H1 (cell line): Measurements from ENCODE around the gene PRKG2. TPM values are rescaled to one million over a fixed set of nuclear protein-coding genes. Genes with fewer than 3 reads are reported as not detected.

Experiments
- CTCF ChIA-PET: fragments of 300-600 bp; sonication (Branson Sonifier 250); formaldehyde crosslinking; loops from one replicate; lab custom pipeline; 2021; ENCODE audit not compliant: partially characterized antibody; lab: Charles Lee
- POLR2A ChIA-PET: fragments of 300-600 bp; sonication (Branson Sonifier 250); formaldehyde crosslinking; loops from one replicate; lab custom pipeline; 2021; ENCODE audit warnings: inconsistent platforms; ENCODE audit not compliant: partially characterized antibody; lab: Charles Lee
- DNase-seq, 2 experiments: peaks; one replicate each; pipeline versions ENCODE4 v3.0.0 to v3.0.0-alpha.2; 2010 to 2022; ENCODE audit warnings: low spot score in 2 of 2, low read depth in 1 of 2, mixed read lengths in 1 of 2
- FAIRE-seq: peaks from 2 replicates; lab custom pipeline; 2011; peaks lifted over from hg19 to GRCh38; lab: Jason Lieb, UNC
- H2AFZ ChIP-seq: 2 replicates; pipeline ENCODE4 v1.8.1; 2012; ENCODE audit warnings: low read length, inconsistent platforms
- H2AK5ac ChIP-seq: 2 replicates; pipeline ENCODE4 v1.6.1; 2013; ENCODE audit warnings: low read depth, low read length
- H2BK120ac ChIP-seq: replicated peaks from 2 replicates; pipeline ENCODE3; 2013; ENCODE audit warnings: low read depth, low read length, inconsistent platforms
- H2BK12ac ChIP-seq: 2 replicates; pipeline ENCODE4 v1.6.1; 2013; ENCODE audit warnings: low read depth, low read length
- H2BK15ac ChIP-seq: 2 replicates; pipeline ENCODE4 v1.6.1; 2013; ENCODE audit warnings: low read length
- H2BK20ac ChIP-seq: 2 replicates; pipeline ENCODE4 v1.6.1; 2013; ENCODE audit warnings: low read length
- H2BK5ac ChIP-seq: 2 replicates; pipeline ENCODE4 v1.6.1; 2013; ENCODE audit warnings: low read depth, low read length
- H3K14ac ChIP-seq: 2 replicates; pipeline ENCODE4 v1.6.1; 2013; ENCODE audit warnings: inconsistent platforms; ENCODE audit not compliant: insufficient read length
- H3K18ac ChIP-seq: 2 replicates; pipeline ENCODE4 v1.6.1; 2013; ENCODE audit warnings: low read length; ENCODE audit errors: extremely low read depth
- H3K23ac ChIP-seq: 2 replicates; pipeline ENCODE4 v1.6.1; 2013; ENCODE audit warnings: inconsistent platforms; ENCODE audit not compliant: insufficient read length
- H3K23me2 ChIP-seq: 2 replicates; pipeline ENCODE4 v1.6.1; 2013; ENCODE audit warnings: low read depth, low read length
- H3K27ac ChIP-seq: 2 replicates; pipeline ENCODE4 v1.6.1; 2011; ENCODE audit warnings: low read depth, low read length, inconsistent platforms
- H3K27me3 ChIP-seq, 4 experiments: replicated peaks in 1 of 4; 1 replicate in 1 of 4; 2 replicates in 3 of 4; pipeline versions ENCODE4 v1.6.1 to v1.8.1; 2011 to 2013; ENCODE audit warnings: low read length in 3 of 4, mild to moderate bottlenecking in 3 of 4, inconsistent platforms in 2 of 4, mixed read lengths in 2 of 4, moderate library complexity in 1 of 4; ENCODE audit not compliant: control insufficient read depth in 3 of 4, insufficient read depth in 3 of 4; ENCODE audit errors: extremely low read depth in 1 of 4
- H3K36me3 ChIP-seq, 4 experiments: 2 replicates each; pipeline versions ENCODE4 v1.6.1 to v1.8.1; 2011 to 2013; ENCODE audit warnings: mild to moderate bottlenecking in 4 of 4, low read length in 3 of 4, moderate library complexity in 2 of 4, control low read depth in 1 of 4, inconsistent platforms in 1 of 4; ENCODE audit not compliant: insufficient read depth in 4 of 4, control insufficient read depth in 2 of 4
- H3K4ac ChIP-seq: replicated peaks from 2 replicates; pipeline ENCODE3; 2013; ENCODE audit warnings: low read length, low read depth, mixed read lengths, inconsistent platforms; ENCODE audit not compliant: insufficient read length
- H3K4me1 ChIP-seq, 4 experiments: replicated peaks in 1 of 4; 1 replicate in 1 of 4; 2 replicates in 3 of 4; pipeline versions ENCODE4 v1.6.1 to v1.8.1; 2011 to 2013; ENCODE audit warnings: low read length in 3 of 4, inconsistent platforms in 2 of 4, mixed read lengths in 1 of 4; ENCODE audit not compliant: insufficient read depth in 4 of 4, control insufficient read depth in 3 of 4
- H3K4me2 ChIP-seq, 2 experiments: 2 replicates each; pipeline versions ENCODE4 v1.6.1 to v1.8.1; 2011 to 2013; ENCODE audit warnings: low read depth in 2 of 2, low read length in 2 of 2, control low read depth in 1 of 2, inconsistent platforms in 1 of 2, mild to moderate bottlenecking in 1 of 2; ENCODE audit not compliant: insufficient read depth in 1 of 2
- H3K4me3 ChIP-seq, 4 experiments: fragments of 200-600, 300-600 bp in 1 of 4; sonication (generic), shearing (Covaris generic), sonication (Bioruptor Twin) in 1 of 4; 2 replicates each; pipeline versions ENCODE4 v1.5.1 to v1.8.1; 2011 to 2016; ENCODE audit warnings: low read length in 4 of 4, low read depth in 3 of 4, control low read depth in 2 of 4, inconsistent platforms in 2 of 4, mild to moderate bottlenecking in 2 of 4, mixed read lengths in 1 of 4, moderate library complexity in 1 of 4; ENCODE audit not compliant: insufficient read depth in 2 of 4; ENCODE audit errors: extremely low read depth in 1 of 4
- H3K56ac ChIP-seq: replicated peaks from 2 replicates; pipeline ENCODE3; 2013; ENCODE audit warnings: low read depth, mild to moderate bottlenecking, mixed read lengths, low read length, inconsistent platforms; ENCODE audit not compliant: insufficient read length
- H3K79me1 ChIP-seq: 2 replicates; pipeline ENCODE4 v1.6.1; 2013; ENCODE audit warnings: low read depth, low read length, control low read depth
- H3K79me2 ChIP-seq, 2 experiments: 2 replicates each; pipeline versions ENCODE4 v1.6.1 to v1.8.1; 2012 to 2013; ENCODE audit warnings: low read length in 2 of 2, mild to moderate bottlenecking in 2 of 2, inconsistent platforms in 1 of 2; ENCODE audit not compliant: insufficient read depth in 2 of 2, control insufficient read depth in 1 of 2
- H3K9ac ChIP-seq, 4 experiments: replicated peaks in 1 of 4; 1 replicate in 1 of 4; 2 replicates in 3 of 4; pipeline versions ENCODE4 v1.6.1 to v1.8.1; 2011 to 2013; ENCODE audit warnings: low read depth in 3 of 4, low read length in 3 of 4, control low read depth in 2 of 4, mild to moderate bottlenecking in 2 of 4, moderate library complexity in 2 of 4, inconsistent platforms in 1 of 4; ENCODE audit errors: extremely low read depth in 1 of 4
- H3K9me3 ChIP-seq, 2 experiments: 2 replicates each; pipeline versions ENCODE4 v1.6.1 to v1.8.1; 2012 to 2013; ENCODE audit warnings: mild to moderate bottlenecking in 2 of 2, moderate library complexity in 2 of 2, control low read depth in 1 of 2, inconsistent platforms in 1 of 2, low read depth in 1 of 2, low read length in 1 of 2, mixed read lengths in 1 of 2; ENCODE audit not compliant: insufficient read depth in 2 of 2
- H4K20me1 ChIP-seq, 2 experiments: replicated peaks in 1 of 2; 2 replicates each; pipeline versions ENCODE3 to v1.8.1; 2011 to 2013; ENCODE audit warnings: inconsistent platforms in 2 of 2, low read length in 2 of 2, mild to moderate bottlenecking in 1 of 2; ENCODE audit not compliant: insufficient read depth in 2 of 2, control insufficient read depth in 1 of 2
- H4K5ac ChIP-seq: 2 replicates; pipeline ENCODE4 v1.6.1; 2013; ENCODE audit warnings: low read length, low read depth, mixed read lengths, inconsistent platforms; ENCODE audit not compliant: insufficient read length
- H4K8ac ChIP-seq: 2 replicates; pipeline ENCODE4 v1.8.0; 2013; ENCODE audit warnings: mild to moderate bottlenecking, moderate library complexity, low read length, inconsistent platforms; ENCODE audit not compliant: insufficient read depth; ENCODE audit errors: extremely low read depth
- H4K91ac ChIP-seq: replicated peaks from 2 replicates; pipeline ENCODE3; 2013; ENCODE audit warnings: low read length, mixed read lengths, inconsistent platforms; ENCODE audit not compliant: insufficient read length
- BACH1 ChIP-seq: IDR thresholded peaks from 2 replicates; pipeline ENCODE4 v1.6.1; 2012; ENCODE audit warnings: low read length, improper control_type of control experiment
- CTCF ChIP-seq, 3 experiments: IDR thresholded peaks; 1 replicate in 2 of 3; 2 replicates in 1 of 3; pipeline versions ENCODE4 v1.5.1 to v1.6.1; 2011; ENCODE audit warnings: low read length in 3 of 3, mild to moderate bottlenecking in 3 of 3, inconsistent platforms in 2 of 3, low read depth in 1 of 3, moderate library complexity in 1 of 3; ENCODE audit not compliant: insufficient read depth in 1 of 3; ENCODE audit errors: control extremely low read depth in 1 of 3
- MAFK ChIP-seq: IDR thresholded peaks from 2 replicates; pipeline ENCODE4 v1.6.1; 2012; ENCODE audit warnings: low read depth, mild to moderate bottlenecking, improper control_type of control experiment, low read length
- RAD21 ChIP-seq, 2 experiments: IDR thresholded peaks in 1 of 2; conservative IDR thresholded peaks in 1 of 2; 2 replicates each; pipeline ENCODE4 v1.6.1; 2011; ENCODE audit warnings: low read depth in 2 of 2, low read length in 2 of 2, improper control_type of control experiment in 1 of 2, inconsistent platforms in 1 of 2, mild to moderate bottlenecking in 1 of 2, moderate library complexity in 1 of 2
- whole genome bisulfite sequencing, 2 experiments: shearing (Covaris generic) in 1 of 2; methylation state at CpG; one replicate each; pipeline versions ENCODE4 v1.1.6 to v1.1.7; 2013 to 2015; ENCODE audit warnings: low lambda C conversion rate in 2 of 2, mixed read lengths in 2 of 2, inconsistent platforms in 1 of 2, low coverage in 1 of 2, missing lambda C conversion rate in 1 of 2; ENCODE audit not compliant: insufficient replicate concordance in 2 of 2, insufficient coverage in 1 of 2, insufficient read length in 1 of 2; ENCODE audit errors: extremely low coverage in 1 of 2, missing lambda C conversion rate in 1 of 2; 5-methylcytosine and 5-hydroxymethylcytosine counted together
- polyA plus RNA-seq, 7 experiments: library from polyadenylated mRNA; depleted of rRNA in 3 of 7; stranded (reverse) in 5 of 7; unstranded in 2 of 7; fragments of >200 nt in 5 of 7; fragments of 200-250 nt in 2 of 7; gene quantifications; 1 replicate in 5 of 7; 2 replicates in 1 of 7; 4 replicates in 1 of 7; pipeline versions ENCODE4 v1.2.1 to v1.2.3, GENCODE V29; 2011 to 2013; ENCODE audit warnings: missing spikeins in 2 of 7, mixed read lengths in 2 of 7
- total RNA-seq: library from RNA; stranded (reverse); fragmentation: NEBNext Ultra II Directional; extraction: Animal tissue kit (Norgen Biotek cat#: 25700); gene quantifications from 2 replicates; pipeline ENCODE4 v1.2.1, GENCODE V29; 2021
- TF ChIP-seq, protein P1 (sequence below): IDR thresholded peaks from 2 replicates; pipeline ENCODE4 v1.6.1; 2012; ENCODE audit warnings: inconsistent platforms

Gene PRKG2
- total and polyA plus RNA-seq, 2 of the 8 experiments (the other 6 are each of a cell fraction or from before 2014, with no cell fraction given), result 0.45 to 1.2 TPM

DNA sequence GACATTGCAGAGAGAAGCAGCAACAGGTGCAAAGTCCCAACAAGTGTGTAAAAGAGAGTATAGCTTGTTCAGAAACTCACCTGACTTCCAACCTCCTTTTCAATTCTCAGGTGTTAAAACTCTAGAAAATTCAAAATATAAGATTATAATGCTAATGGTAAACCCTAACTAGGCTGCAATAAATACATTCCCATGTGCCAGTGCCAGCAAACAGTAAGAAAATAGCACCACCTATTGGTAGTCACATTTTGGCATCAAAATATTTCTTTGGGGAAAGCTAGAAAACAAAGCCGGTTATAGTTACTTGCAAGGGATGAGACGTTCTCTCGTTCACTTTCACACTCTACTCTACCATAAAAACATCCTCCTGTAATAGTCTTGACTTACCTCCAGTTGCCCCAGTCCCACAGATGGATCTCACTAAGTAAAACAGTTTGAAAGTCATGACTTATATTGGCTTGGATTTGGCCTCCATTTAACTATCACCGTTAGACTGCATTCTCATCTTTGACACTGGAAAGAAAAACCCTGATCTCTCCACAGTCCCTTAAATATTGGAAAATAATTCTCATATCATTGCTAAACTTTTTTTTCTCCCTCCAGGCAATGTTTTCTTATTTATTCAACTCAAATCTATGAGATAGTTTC is 174.9 kb downstream of the PRKG2 start:
- Histone ChIP-seq H3K14ac (no peak overlapping the region), H4K20me1 (no peaks in the 10 kb centered on the region), H2AK5ac (no peak overlapping the region), H3K79me1 (no peaks in the 10 kb centered on the region), H3K23me2 (no peaks in the 10 kb centered on the region), H3K36me3 (no peaks in the 10 kb centered on the region), H3K23ac (no peak overlapping the region), H3K79me2 (no peaks in the 10 kb centered on the region), H3K9me3 (no peaks in the 10 kb centered on the region), H3K4me2 (no peak overlapping the region), H4K91ac (no peak overlapping the region), H3K4ac (no peak overlapping the region), H2BK15ac (no peak overlapping the region), H3K4me3 (no peak overlapping the region), H4K8ac (no peak overlapping the region), H3K18ac (no peak overlapping the region), H2BK5ac (no peak overlapping the region), H3K56ac (no peak overlapping the region), H3K27ac (no peak overlapping the region), H2BK120ac (no peak overlapping the region), H2AFZ (peak overlapping the region; percentile 44; the same call in 1 of the 2 replicates), H3K4me1 (peaks cover 0 to 2% (median 0%) of the 10 kb centered on the region in 4 experiments; a peak in 1 of 7 replicates), H2BK20ac (no peak overlapping the region), H3K9ac (no peak overlapping the region), H3K27me3 (no peaks in the 10 kb centered on the region), H4K5ac (no peak overlapping the region), H2BK12ac (no peak overlapping the region)
- DNase-seq (no peak), FAIRE-seq (peak; percentile 48)
- TF ChIP-seq MAFK (no peak), BACH1 (no peak), RAD21 (IDR thresholded peaks at IDR 0.05 in 1 of 2, conservative IDR thresholded peaks at IDR 0.05 in 1 of 2; ENCODE audit: low read depth in 2 of 2, low read length in 2 of 2) (peak; percentile 86 to 89), CTCF (IDR thresholded peaks at IDR 0.05; ENCODE audit: control extremely low read depth in 1 of 3, insufficient read depth in 1 of 3, low read depth in 1 of 3, low read length in 3 of 3) (peak in 2 of 3 experiments; percentile 64 to 65; a peak in 2 of 4 replicates)
- TF ChIP-seq, protein P1, sequence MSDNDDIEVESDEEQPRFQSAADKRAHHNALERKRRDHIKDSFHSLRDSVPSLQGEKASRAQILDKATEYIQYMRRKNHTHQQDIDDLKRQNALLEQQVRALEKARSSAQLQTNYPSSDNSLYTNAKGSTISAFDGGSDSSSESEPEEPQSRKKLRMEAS, result 0 out of 2 replicates have a peak, but pooled peaks have one; percentile 29
- ChIA-PET POLR2A (interaction anchor here (0.9 kb wide), 1 partner anchor 10 kb away, joined by 3 read pairs; the partner anchor contains the start of gene BMP3), CTCF (interaction anchor here (0.6 to 6.3 kb wide), 33 partner anchors 9 to 914 kb away, joined by 3 to 73 read pairs (median 4); partner anchors contain the start of gene BMP3)
- WGBS, 2 experiments, result 67% methylated on average over 4 of the region's 4 CpGs; no CpG with 5 or more reads in 1 of the 2 experiments
